ENCODE data around the gene TBC1D8B.
"Not testable (repeated sequence)": the region's sequence is repeated elsewhere in the genome, so short reads cannot be mapped to it uniquely, and the experiment has no call there.

The TBC1D8B gene

DNA sequence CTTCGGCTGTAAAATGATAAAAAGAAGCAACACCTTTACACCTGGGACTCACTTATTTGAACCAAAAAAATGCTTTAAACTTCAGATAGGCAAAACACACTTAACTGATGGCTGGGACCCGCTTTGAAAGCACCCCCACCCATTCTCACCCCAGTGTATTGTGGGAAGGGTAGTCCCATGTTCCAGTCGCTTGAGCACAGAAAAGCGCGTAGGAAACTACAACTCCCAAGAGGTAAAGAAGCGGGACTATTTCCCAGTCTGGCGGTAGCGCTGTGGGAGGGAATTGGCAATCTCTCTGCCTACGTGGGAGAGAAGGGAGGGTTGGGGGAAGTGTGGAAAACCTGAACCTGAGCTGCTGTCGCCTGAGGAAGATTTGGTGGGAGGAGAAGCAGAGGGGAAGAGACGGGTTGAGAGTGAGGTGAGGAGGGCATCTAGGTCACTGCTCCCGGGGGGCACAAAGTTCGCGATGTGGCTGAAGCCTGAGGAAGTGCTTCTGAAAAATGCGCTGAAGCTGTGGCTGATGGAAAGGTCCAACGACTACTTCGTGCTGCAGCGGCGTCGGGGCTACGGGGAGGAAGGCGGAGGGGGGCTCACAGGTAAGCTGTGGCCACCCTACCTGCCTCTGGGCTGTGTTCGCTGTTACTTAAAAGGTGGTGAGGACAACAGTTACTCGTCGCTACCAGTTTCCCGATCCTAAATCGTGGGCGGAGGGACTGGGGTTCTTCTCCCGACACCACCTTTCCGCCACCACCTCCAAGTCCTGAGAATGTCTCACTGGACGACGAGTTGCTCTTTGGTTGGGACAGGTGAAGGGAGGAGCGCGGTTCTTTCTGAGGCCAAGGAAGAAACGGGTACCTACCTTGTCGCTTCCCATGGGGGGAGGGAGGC, at the start of gene TBC1D8B:
TSS of gene TBC1D8B (plus strand) at position 286 of the 888 bp plus-strand sequence. CDS start at position 467, 181 bp downstream.
- Histone ChIP-seq H3K27ac (no peak within 1 kb of the TSS), H3K4me3 (peak within 1 kb of the TSS; percentile 83), H3K9ac (ENCODE audit: insufficient read length) (peak within 1 kb of the TSS; percentile 59), H3K36me3 (ENCODE audit: insufficient read depth, low read length) (no peaks in the 10 kb centered on the region), H3K9me3 (ENCODE audit: low read depth, low read length) (no peaks in the 10 kb centered on the region)
- DNase-seq (ENCODE audit: low read depth, low spot score) = peak; percentile 75
- no peak for TF ChIP-seq EZH2 (IDR thresholded peaks at IDR 0.05)
- peak; percentile 70 for TF ChIP-seq POLR2AphosphoS5 (IDR thresholded peaks at IDR 0.05; ENCODE audit: borderline replicate concordance, low read depth, low read length)

DNA sequence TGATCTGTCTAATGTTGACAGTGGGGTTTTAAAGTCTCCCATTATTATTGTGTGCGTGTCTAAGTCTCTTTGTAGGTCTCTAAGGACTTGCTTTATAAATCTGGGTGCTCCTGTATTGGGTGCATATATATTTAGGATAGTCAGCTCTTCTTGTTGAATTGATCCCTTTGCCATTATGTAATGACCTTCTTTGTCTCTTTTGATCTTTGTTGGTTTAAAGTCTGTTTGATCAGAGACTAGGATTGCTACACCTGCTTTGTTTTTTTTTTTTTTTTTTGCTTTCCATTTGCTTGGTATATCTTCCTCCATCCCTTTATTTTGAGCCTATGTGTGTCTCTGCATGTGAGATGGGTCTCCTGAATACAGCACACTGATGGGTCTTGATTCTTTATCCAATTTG, 33.2 kb upstream of the TBC1D8B start:
- not testable (repeated sequence) for H3K9me3 ChIP-seq (ENCODE audit: low read depth, low read length); DNase-seq (ENCODE audit: low read depth, low spot score); H3K36me3 ChIP-seq (ENCODE audit: insufficient read depth, low read length); H3K4me3 ChIP-seq; H3K9ac ChIP-seq (ENCODE audit: insufficient read length); H3K27ac ChIP-seq

DNA sequence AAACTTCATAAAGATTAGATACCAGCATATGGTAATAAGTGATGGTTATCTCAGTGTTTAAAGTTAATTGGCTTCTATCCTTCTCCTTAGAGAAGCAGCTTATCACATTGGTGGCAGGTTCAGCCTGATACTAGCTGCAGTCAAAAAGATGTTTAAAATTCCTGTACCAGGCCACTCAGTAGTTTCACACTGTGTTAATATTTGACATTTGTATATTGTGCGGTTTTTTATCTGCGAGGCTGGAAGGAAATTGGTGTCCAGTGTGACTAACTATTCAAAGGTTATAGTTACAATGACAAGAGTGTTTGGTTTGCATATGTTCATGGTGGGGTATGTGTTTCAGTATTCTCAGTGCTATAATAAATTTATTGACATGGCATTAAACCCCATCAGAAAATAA, 27.5 kb upstream of the TBC1D8B start:
- Histone ChIP-seq H3K27ac (no peak overlapping the region), H3K9ac (ENCODE audit: insufficient read length) (no peak overlapping the region), H3K4me3 (no peak overlapping the region), H3K9me3 (ENCODE audit: low read depth, low read length) (no peaks in the 10 kb centered on the region), H3K36me3 (ENCODE audit: insufficient read depth, low read length) (no peaks in the 10 kb centered on the region)
- TF ChIP-seq POLR2AphosphoS5 (IDR thresholded peaks at IDR 0.05; ENCODE audit: borderline replicate concordance, low read depth, low read length) (no peak), EZH2 (IDR thresholded peaks at IDR 0.05) (no peak), FOXP2 (optimal IDR thresholded peaks at IDR 0.05; ENCODE audit: control extremely low read depth, extremely low read length, insufficient read depth) (no peak)
- no peak for DNase-seq (ENCODE audit: low read depth, low spot score)

DNA sequence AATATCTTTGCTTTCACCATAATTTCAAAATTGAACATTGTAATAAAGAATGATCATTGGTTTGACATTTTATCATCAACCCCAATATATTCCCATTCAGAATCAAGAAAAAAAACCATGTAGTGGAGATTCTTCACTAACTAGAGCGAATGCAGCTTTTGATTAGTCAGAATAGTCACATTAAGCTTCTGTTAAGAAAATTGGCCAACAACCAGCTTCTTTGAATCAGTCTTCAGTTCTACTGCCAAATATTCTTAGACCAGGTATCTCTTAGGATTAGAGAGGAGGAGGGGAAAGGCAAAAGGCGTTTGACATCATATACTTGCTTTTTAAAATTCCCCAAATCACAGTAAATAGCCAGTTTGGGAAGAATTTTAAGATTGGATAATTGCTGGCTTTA, 22.2 kb upstream of the TBC1D8B start:
- DNase-seq (ENCODE audit: low read depth, low spot score) = no peak
- H3K9me3 ChIP-seq (ENCODE audit: low read depth, low read length) = no peaks in the 10 kb centered on the region
- no peak overlapping the region for H3K4me3 ChIP-seq
- H3K27ac ChIP-seq = no peak overlapping the region
- no peak for TF ChIP-seq EZH2 (IDR thresholded peaks at IDR 0.05)
- TF ChIP-seq FOXP2 (optimal IDR thresholded peaks at IDR 0.05; ENCODE audit: control extremely low read depth, extremely low read length, insufficient read depth) = no peak
- TF ChIP-seq POLR2AphosphoS5 (IDR thresholded peaks at IDR 0.05; ENCODE audit: borderline replicate concordance, low read depth, low read length) = no peak
- H3K9ac ChIP-seq (ENCODE audit: insufficient read length) = no peak overlapping the region
- H3K36me3 ChIP-seq (ENCODE audit: insufficient read depth, low read length) = no peaks in the 10 kb centered on the region

DNA sequence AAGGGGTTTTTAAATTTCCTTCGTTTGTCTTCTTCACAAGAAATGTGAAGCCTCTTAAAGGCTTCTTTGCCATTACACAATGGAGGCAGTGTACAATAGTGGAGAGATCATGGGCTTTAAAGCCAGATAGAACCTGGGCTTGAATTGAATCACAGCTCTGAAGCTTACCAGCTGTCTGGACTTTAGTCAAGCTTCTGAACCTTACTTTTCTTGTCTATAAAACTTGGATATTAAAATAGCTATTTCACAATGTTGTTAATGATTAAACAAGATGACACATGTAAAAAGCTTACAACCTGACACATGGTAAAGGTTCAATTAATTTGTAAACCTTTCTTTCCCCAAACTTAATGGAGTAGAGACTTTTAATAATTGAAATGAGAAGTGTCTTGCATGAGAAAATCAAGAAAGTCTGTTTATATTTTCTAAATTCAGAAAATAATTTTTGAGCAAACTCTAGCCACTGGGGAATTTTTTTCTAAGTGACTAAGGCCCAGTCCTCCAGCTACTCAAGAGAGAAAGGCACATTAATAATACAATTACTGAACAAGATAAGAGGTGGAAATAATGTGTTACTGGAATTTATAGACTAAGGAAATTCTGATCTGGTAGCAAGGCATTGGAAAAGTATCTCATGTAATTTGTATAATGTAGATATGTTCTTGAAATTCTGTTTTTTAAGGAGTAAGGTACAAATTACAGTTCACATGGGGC, 21.7 kb upstream of the TBC1D8B start:
- no peak for DNase-seq (ENCODE audit: low read depth, low spot score)
- H3K4me3 ChIP-seq = no peak overlapping the region
- H3K9me3 ChIP-seq (ENCODE audit: low read depth, low read length) = no peaks in the 10 kb centered on the region
- no peaks in the 10 kb centered on the region for H3K36me3 ChIP-seq (ENCODE audit: insufficient read depth, low read length)
- TF ChIP-seq FOXP2 (optimal IDR thresholded peaks at IDR 0.05; ENCODE audit: control extremely low read depth, extremely low read length, insufficient read depth) = no peak
- TF ChIP-seq EZH2 (IDR thresholded peaks at IDR 0.05) = no peak
- no peak for TF ChIP-seq POLR2AphosphoS5 (IDR thresholded peaks at IDR 0.05; ENCODE audit: borderline replicate concordance, low read depth, low read length)
- no peak overlapping the region for H3K9ac ChIP-seq (ENCODE audit: insufficient read length)
- no peak overlapping the region for H3K27ac ChIP-seq

DNA sequence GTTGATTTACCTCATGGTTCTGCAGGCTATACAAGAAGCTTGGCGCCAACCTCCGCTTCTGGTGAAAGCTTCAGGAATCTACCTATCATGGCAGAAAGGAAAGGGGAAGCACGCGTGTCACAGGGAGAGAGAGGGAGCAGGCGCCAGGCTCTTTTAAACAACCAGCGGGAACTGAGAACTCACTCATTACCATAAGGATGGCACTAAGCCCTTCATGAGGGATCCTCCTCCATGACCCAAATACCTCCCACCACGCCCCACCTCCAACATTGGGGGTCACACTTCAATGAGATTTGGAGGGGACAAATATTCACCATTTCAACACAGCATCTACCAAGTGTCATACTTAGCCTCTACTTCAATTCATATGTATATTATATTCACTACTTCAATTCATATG, 18.8 kb upstream of the TBC1D8B start:
- H3K9ac ChIP-seq (ENCODE audit: insufficient read length) = no peak overlapping the region

DNA sequence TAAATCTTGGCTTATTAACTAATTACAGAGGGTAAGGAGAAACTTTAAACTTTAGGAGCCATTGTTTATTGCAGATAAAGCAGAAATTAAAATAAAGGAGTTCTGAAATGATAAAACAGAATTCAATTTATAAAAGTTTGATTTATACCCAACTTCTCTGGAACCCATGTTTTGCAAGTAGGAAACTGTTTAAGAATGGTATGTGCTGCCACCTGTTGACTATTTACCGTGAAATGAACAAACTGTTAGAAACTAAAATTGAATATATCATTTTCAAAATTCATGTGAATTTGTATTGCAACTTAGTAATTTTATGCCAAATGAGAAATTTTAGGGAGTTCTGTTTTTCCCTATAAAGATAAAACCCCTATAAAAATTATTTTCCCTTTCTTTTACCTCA, 11.0 kb upstream of the TBC1D8B start:
- Histone ChIP-seq H3K36me3 (ENCODE audit: insufficient read depth, low read length) (no peaks in the 10 kb centered on the region), H3K27ac (no peak overlapping the region), H3K9ac (ENCODE audit: insufficient read length) (no peak overlapping the region), H3K4me3 (no peak overlapping the region), H3K9me3 (ENCODE audit: low read depth, low read length) (no peaks in the 10 kb centered on the region)
- TF ChIP-seq FOXP2 (optimal IDR thresholded peaks at IDR 0.05; ENCODE audit: control extremely low read depth, extremely low read length, insufficient read depth) (no peak), POLR2AphosphoS5 (IDR thresholded peaks at IDR 0.05; ENCODE audit: borderline replicate concordance, low read depth, low read length) (no peak), EZH2 (IDR thresholded peaks at IDR 0.05) (no peak)
- DNase-seq (ENCODE audit: low read depth, low spot score) = no peak

More for the DNA sequence above, 18.8 kb upstream of the TBC1D8B start:
- no peak for DNase-seq (ENCODE audit: low read depth, low spot score)
- no peaks in the 10 kb centered on the region for H3K36me3 ChIP-seq (ENCODE audit: insufficient read depth, low read length)
- TF ChIP-seq FOXP2 (optimal IDR thresholded peaks at IDR 0.05; ENCODE audit: control extremely low read depth, extremely low read length, insufficient read depth) (no peak), EZH2 (IDR thresholded peaks at IDR 0.05) (no peak), POLR2AphosphoS5 (IDR thresholded peaks at IDR 0.05; ENCODE audit: borderline replicate concordance, low read depth, low read length) (no peak)
- H3K4me3 ChIP-seq = no peak overlapping the region
- H3K27ac ChIP-seq = no peak overlapping the region
- H3K9me3 ChIP-seq (ENCODE audit: low read depth, low read length) = no peaks in the 10 kb centered on the region

DNA sequence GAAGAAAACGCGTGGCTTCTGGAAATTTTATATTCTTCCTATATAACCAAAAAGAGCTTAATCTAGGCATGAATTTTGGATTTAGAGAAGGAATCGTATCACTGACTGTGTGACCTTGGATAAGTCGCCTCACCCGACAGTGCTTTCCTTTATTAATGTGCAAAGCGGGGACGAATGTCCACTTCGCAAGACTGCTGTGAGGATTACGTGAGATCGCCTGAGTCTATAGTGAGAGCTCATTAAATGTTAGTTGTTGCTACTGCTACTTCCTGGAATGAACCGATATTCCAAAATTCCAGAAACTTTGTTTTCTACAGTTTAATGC, 448 bp upstream of the TBC1D8B start:
- H3K27ac ChIP-seq = no peak overlapping the region
- peak overlapping the region; percentile 83 for H3K4me3 ChIP-seq
- peak overlapping the region; percentile 59 for H3K9ac ChIP-seq (ENCODE audit: insufficient read length)

More for the DNA sequence above, 448 bp upstream of the TBC1D8B start:
- DNase-seq (ENCODE audit: low read depth, low spot score) = no peak
- no peak for TF ChIP-seq EZH2 (IDR thresholded peaks at IDR 0.05)
- no peak for TF ChIP-seq POLR2AphosphoS5 (IDR thresholded peaks at IDR 0.05; ENCODE audit: borderline replicate concordance, low read depth, low read length)
- no peak for TF ChIP-seq FOXP2 (optimal IDR thresholded peaks at IDR 0.05; ENCODE audit: control extremely low read depth, extremely low read length, insufficient read depth)
- Histone ChIP-seq H3K9me3 (ENCODE audit: low read depth, low read length) (no peaks in the 10 kb centered on the region), H3K36me3 (ENCODE audit: insufficient read depth, low read length) (no peaks in the 10 kb centered on the region)

Data from SK-N-MC (cell line).